Stimulated activated CD8-positive, alpha-beta memory T cell treated with anti-CD3 and anti-CD28 coated beads, Interleukin-7, amount 100 ng/mL, for 1 hour (primary cell): ENCODE results near the gene CLDN12.

Source experiments
- DNase-seq, 2 donors: peaks; one replicate each; pipeline ENCODE4 v3.0.0-alpha.2; 2020; ENCODE audit warnings: low read depth in 2 of 2

The CLDN12 gene

DNA sequence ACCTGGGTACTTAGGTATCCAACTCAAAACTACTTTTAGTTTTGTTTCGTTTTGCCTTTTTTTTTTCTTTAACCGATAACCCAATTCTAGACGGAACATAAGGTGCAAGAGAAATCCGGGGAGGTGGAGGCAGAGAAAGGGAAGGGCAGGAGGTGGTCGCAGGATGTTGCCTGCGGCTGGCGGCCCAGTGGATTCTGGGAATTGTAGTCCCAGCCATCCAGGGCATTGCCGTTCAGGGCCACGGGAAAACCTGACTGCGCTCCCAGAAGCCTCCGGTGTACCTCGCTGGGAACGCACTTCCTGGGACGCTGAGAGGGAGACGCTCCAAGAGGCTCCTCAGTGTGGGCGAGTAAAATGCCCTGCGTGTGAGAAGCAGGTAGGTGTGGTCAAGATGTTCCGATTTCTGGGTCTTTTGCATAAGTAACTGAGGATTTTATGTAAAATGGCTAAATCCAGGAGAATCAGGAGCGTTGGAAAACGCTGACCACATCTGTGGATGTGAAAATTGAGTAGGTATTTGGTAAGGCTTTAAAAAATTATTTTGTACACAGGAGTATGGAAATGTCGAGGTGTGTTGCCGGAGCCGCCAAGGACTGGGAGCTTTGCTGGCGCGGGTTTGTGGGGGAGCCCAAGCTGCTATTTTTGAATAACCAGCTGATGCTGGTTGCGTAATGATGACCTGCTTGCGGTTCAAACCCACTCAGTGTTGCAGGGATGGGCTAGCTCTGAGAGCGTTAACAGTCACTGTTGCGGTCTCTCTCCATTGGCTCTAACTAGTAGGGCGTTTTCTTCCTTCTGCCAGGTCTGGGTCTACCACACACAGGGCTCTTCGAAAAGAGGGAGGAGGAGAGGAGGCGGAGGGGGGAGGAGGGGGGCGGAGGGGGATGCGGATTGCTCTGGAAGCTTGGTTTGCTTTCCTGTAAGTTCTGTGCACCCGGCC is at the start of gene CLDN12:
Gene CLDN12, plus strand, starts transcription at position 288 of the 940 bp plus-strand sequence. CDS start 9,216 bp downstream, outside the sequence.
- DNase-seq = peak; percentile 32 to 35

DNA sequence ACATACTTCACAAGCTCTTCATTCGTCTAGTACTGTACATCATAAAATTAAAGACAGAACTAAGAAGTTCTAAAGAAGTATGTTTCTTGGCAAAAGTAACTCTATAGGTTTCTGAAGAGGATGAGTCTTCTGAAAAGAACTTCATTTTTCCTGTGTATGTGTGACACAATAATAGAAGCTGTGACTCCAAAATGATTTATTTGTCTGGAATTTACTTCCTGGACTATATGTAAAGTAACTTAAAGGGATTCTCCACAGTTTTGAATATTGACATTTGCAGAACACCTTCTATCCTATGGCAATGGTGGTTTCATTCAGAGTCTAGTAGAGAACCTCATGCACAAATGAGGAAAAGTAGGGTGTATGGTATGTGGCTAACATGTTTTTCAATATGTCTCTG is 19.8 kb upstream of the CLDN12 start:
- no peak for DNase-seq

GRCh38 chr7:90383861-90384260 is 19.4 kb upstream of the CLDN12 start:
- no peak for DNase-seq

- no peak for DNase-seq
Observed at GRCh38 chr7:90384433-90384832, 18.8 kb upstream of the CLDN12 start.

- no peak for DNase-seq
Observed at GRCh38 chr7:90387470-90388240, 15.6 kb upstream of the CLDN12 start.

GRCh38 chr7:90390926-90391325 is 12.3 kb upstream of the CLDN12 start:
- DNase-seq = no peak

DNA sequence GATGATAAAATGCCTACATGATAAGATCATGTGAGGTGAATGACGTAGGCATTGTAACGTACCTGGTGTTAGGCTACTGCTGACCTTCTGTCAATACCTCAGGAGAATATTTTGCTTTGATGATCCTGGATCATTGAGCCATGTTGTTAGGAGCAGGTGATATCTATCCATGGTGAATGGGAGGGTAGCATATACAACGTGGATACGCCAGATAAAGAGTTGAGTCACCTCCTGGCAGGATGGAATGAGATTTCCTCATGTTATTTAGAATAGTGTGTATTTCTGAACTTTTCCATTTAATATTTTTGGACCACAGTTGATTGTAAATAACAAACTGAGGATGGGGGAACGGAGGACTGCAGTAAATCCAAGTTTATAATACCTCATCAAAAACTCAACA is 11.8 kb upstream of the CLDN12 start:
- DNase-seq = no peak

GRCh38 chr7:90396420-90396819 is 6.8 kb upstream of the CLDN12 start:
- DNase-seq = no peak

DNA sequence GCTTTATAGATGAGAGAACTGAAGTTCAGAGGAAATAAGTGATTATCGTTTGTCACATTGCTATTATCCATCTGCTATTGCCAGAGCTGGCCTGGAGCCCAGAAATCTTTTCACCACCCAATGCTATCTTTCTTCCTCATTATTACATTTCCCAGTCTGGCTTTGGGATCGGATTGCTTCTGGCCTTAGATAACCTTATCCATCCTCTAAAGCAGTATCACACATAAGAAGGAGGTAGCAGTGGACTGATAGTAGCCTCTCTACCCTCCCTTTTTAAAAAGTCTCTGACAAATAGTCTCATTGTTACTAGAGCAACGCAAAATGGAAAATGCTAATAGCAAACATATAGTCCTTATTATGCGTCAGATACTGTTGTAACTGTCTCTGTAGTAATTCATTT is 1.3 kb upstream of the CLDN12 start:
- no peak for DNase-seq

- no peak for DNase-seq
Observed at GRCh38 chr7:90402785-90403173, 482 bp upstream of the CLDN12 start.

DNA sequence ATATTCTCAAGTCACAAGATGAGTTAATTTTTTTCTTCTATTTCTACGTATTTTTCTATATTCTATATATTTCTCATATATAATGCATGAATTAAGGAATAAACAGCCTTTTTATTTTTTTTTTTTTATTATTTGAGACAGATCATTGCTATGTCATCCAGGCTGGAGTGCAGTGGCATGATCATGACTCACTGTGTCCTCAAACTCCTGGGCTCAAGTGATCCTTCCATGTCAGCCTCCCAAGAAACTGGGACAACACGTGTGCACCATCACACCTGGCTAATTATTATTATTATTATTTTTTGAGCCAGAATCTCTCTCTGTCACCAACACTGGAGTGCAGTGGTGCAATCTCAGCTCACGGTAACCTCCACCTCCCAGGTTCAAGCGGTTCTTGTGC is 1.5 kb downstream of the CLDN12 start:
- DNase-seq = no peak

GRCh38 chr7:90407484-90407821 is 4.2 kb downstream of the CLDN12 start:
- no peak for DNase-seq

DNA sequence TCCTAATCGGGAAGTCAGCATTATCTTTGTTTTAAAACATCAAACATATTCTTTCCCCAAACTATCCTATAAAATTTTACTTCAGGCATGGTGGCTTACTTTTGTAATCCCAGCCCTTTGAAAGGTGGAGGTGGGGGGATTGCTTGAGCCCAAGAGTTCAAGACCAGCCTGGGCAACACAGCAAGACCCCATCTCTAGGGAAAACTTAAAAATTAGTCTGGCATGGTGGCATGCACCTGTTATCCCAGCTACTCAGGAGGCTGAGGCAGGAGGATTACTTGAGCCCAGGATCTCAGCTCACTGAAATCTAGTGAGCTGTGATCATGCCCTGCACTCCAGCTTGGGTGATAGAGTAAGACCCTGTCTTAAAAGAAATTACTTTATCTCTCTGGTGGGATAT is 4.9 kb downstream of the CLDN12 start:
- no peak for DNase-seq

DNA sequence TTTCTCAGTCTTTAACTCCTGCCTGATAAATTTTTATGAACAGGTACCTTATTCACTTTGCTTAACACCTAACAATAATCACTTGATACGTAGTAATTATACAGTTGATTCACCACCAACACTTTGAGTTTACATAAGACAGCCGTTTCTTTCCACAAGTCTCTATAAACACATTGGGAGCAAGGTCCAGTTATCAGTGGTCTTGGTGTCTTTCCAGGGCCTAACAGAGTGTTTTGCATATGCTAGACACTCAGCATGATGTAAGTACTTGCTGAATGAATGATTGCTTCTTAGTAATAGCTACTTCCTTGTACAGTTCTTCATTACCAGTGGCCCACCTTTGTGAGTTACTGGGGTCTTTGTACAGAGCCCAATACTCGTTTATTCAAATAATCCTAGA is 6.4 kb downstream of the CLDN12 start:
- no peak for DNase-seq

DNA sequence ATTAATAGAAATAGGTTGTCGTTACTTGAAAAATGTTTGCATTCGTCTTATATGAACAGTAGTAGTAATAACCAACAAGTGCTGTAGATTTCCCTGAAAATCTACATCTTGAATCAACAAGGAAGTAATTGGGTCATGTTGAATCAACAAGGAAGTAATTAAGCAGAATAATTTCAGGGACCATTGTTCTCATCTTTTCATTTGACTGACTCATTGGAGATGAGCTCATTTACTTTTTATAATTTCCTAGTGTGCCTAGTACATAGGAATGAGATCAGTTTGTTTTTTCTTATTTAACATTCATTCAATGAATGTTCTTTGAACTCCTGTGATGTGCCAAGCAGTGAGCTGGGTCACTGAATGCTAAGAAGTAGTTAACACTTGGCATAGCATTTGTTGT is 8.2 kb downstream of the CLDN12 start:
- DNase-seq = no peak

DNA sequence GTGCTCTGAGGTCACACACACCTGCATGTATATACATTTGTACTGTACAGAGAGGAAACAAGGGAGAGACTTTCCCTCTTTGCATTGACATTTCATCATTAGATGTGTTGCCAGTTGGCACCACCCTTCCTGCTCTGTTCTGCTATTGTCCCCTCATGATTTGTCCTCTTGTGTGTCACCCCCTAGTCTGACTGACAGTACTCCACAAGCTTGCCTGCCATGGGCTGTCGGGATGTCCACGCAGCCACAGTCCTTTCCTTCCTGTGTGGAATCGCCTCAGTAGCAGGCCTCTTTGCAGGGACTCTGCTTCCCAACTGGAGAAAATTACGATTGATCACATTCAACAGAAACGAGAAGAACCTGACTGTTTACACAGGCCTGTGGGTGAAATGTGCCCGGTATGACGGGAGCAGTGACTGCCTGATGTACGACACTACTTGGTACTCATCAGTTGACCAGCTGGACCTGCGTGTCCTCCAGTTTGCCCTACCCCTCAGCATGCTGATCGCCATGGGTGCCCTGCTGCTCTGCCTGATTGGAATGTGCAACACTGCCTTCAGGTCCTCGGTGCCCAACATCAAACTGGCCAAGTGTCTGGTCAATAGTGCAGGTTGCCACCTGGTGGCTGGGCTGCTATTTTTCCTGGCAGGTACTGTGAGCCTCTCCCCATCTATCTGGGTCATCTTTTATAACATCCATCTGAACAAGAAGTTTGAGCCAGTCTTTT is 9.4 kb downstream of the CLDN12 start:
- DNase-seq = no peak

DNA sequence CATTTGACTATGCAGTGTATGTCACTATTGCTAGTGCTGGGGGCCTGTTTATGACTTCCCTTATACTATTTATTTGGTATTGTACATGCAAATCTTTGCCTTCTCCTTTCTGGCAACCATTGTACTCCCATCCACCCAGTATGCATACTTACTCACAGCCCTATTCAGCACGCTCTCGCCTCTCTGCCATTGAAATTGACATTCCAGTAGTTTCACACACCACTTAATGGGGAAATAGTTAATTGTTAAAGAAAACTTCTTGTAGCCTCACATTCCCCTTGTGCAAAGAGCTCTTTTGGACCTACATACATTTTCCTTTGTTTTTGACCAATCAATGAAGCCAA is 9.9 kb downstream of the CLDN12 start:
- DNase-seq = no peak

- DNase-seq = no peak
Observed at GRCh38 chr7:90421651-90422050, 18.4 kb downstream of the CLDN12 start.

DNA sequence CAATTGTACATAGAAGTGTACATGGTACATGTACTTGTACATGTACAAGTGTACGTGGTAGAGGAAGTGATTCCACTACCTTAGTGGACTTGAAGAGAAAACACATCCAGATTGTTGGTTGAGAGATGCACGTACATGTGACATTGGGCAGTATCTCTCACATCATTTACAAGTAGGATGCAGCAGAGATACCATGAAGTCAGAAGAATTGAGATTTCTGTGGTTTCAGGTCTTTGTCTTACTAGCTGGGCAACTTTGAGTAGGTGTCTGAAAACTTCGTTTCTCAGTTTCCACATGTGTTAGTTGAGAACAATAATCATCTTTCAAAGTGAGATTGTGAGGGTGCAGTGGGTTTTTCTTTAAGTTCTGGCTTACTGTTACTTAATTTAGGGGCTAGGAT is 21.5 kb downstream of the CLDN12 start:
- DNase-seq = no peak

- no peak for DNase-seq
Observed at GRCh38 chr7:90425376-90425775, 22.1 kb downstream of the CLDN12 start.

GRCh38 chr7:90430614-90431460 is 27.6 kb downstream of the CLDN12 start:
- no peak for DNase-seq

DNA sequence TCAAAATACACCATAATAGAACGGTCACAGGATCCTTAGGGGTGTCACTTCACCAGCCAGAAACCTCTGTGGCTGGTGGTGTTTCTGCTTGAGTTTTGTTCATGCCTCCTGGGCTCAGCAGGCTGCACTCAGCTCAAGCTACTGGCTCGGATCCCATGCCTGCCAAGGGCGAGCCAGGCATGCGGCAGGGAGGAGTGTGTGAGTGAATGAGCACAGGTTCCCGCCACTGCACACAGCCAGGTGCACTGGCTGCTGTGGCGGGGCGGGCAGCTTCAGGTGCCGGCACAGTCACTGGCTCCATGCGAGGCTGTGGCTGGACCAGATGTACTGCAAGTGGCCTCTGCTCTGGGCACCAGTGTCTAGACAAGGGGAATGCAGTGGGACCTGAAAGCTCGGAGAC is 29.5 kb downstream of the CLDN12 start:
- no peak for DNase-seq
